Mucosa of descending colon (tissue), 3 donors: ENCODE measurements around the gene RHEBL1. TPM values are rescaled to one million over a fixed set of nuclear protein-coding genes. Genes with fewer than 3 reads are reported as not detected.

Experiments used
- ATAC-seq: fragments of 200-7000 bp; cut with Tn5 transposase; one replicate; pipeline ENCODE4 v1.9.1; 2020; ENCODE audit warnings: mild to moderate bottlenecking, moderate library complexity
- DNase-seq, 3 donors: peaks; one replicate each; pipeline ENCODE4 v3.0.0-alpha.2; 2020
- H3K36me3 ChIP-seq: fragments of 200-600 bp; one replicate; pipeline ENCODE4 v1.8.0; 2021; ENCODE audit warnings: low read depth, mild to moderate bottlenecking
- H3K4me1 ChIP-seq: fragments of 200-600 bp; one replicate; pipeline ENCODE4 v1.8.0; 2021; ENCODE audit warnings: low read depth, mild to moderate bottlenecking
- H3K4me3 ChIP-seq: fragments of 200-600 bp; one replicate; pipeline ENCODE4 v1.8.0; 2021; ENCODE audit warnings: mild to moderate bottlenecking
- H3K9me3 ChIP-seq: fragments of 200-600 bp; one replicate; pipeline ENCODE4 v1.8.0; 2021; ENCODE audit warnings: mild to moderate bottlenecking
- CTCF ChIP-seq: fragments of 200-600 bp; IDR thresholded peaks from one replicate; pipeline ENCODE4 v1.8.0; 2022; ENCODE audit warnings: antibody characterized with exemption, mild to moderate bottlenecking
- intact Hi-C, 2 donors: fragments of 100-400 bp; cut with DNase I in 1 of 2; cut with micrococcal nuclease in 1 of 2; formaldehyde crosslinking; loops; one replicate each; pipeline versions ENCODE4 v1.11.0 to v1.11.1; 2022; cut with DNase I, micrococcal nuclease
- total RNA-seq, 3 donors: library from RNA; stranded (reverse); fragmentation: NEBNext Ultra II Directional in 2 of 3; extraction: Animal tissue kit (Norgen Biotek cat#: 25700) in 2 of 3; gene quantifications; one replicate each; pipeline versions ENCODE4 v1.2.1 to v1.2.4, GENCODE V29; 2021 to 2023
- donor health status: DM: no; HTN: no; CAD: no; lungs with moderate emphysema.
- donor health status: DM: no; HTN: no; CAD: no.
- donor health status: DM: no; HTN: yes; CAD: no.

Gene RHEBL1
- total RNA-seq, 3 donors from 2014 or later, result 0.23 to 0.58 (median 0.38) TPM

- Histone ChIP-seq H3K36me3 (peaks cover 20% of the 10 kb centered on the region), H3K9me3 (no peaks in the 10 kb centered on the region), H3K4me3 (no peak overlapping the region), H3K4me1 (no peaks in the 10 kb centered on the region)
- TF ChIP-seq CTCF, result no peak
- intact Hi-C loops, result no loop called here
- no peak for DNase-seq
- ATAC-seq, result no peak
Measured at GRCh38 chr12:49032276-49032675, 37.5 kb downstream of the RHEBL1 start.

GRCh38 chr12:49031573-49032161 lies 38.1 kb downstream of the RHEBL1 start:
- H3K4me3 ChIP-seq, result no peak overlapping the region
- ATAC-seq, result no peak
- TF ChIP-seq CTCF, result no peak
- H3K36me3 ChIP-seq, result peaks cover 21% of the 10 kb centered on the region
- intact Hi-C loops, result no loop called here
- H3K9me3 ChIP-seq, result no peaks in the 10 kb centered on the region
- no peaks in the 10 kb centered on the region for H3K4me1 ChIP-seq
- no peak for DNase-seq

GRCh38 chr12:49030714-49031572 lies 38.8 kb downstream of the RHEBL1 start:
- intact Hi-C loops, result no loop called here
- Histone ChIP-seq H3K4me3 (no peak overlapping the region), H3K4me1 (no peaks in the 10 kb centered on the region), H3K36me3 (peaks cover 28% of the 10 kb centered on the region), H3K9me3 (no peaks in the 10 kb centered on the region)
- DNase-seq (no peak), ATAC-seq (no peak)
- no peak for TF ChIP-seq CTCF

- TF ChIP-seq CTCF, result no peak
- DNase-seq (no peak), ATAC-seq (no peak)
- Histone ChIP-seq H3K4me1 (no peaks in the 10 kb centered on the region), H3K4me3 (no peak overlapping the region), H3K36me3 (peaks cover 34% of the 10 kb centered on the region), H3K9me3 (no peaks in the 10 kb centered on the region)
- intact Hi-C loops, result no loop called here
Measured at GRCh38 chr12:49030119-49030518, 39.7 kb downstream of the RHEBL1 start.

GRCh38 chr12:49028666-49029275 lies 41.0 kb downstream of the RHEBL1 start:
- TF ChIP-seq CTCF, result no peak
- DNase-seq (no peak), ATAC-seq (no peak)
- H3K36me3 ChIP-seq, result peaks cover 35% of the 10 kb centered on the region
- no peak overlapping the region for H3K4me3 ChIP-seq
- H3K9me3 ChIP-seq, result no peaks in the 10 kb centered on the region
- no peaks in the 10 kb centered on the region for H3K4me1 ChIP-seq
- intact Hi-C loops, result no loop called here
